ENCODE data around the gene SPPL3.

The SPPL3 gene

GRCh38 chr12:120791669-120792176, 112.4 kb downstream of the SPPL3 start:
- ChIA-PET POLR2A (ENCODE audit: low non-redundant PET) (no interaction called here), CTCF (no interaction called here)
- TF ChIP-seq CTCF (conservative IDR thresholded peaks at IDR 0.05; ENCODE audit: low read depth): no peak
- DNase-seq (ENCODE audit: low spot score): no peak
- H3K27ac ChIP-seq: no peak overlapping the region

GRCh38 chr12:120790114-120790513, 114.0 kb downstream of the SPPL3 start:
- DNase-seq (ENCODE audit: low spot score): no peak
- ChIA-PET CTCF (no interaction called here), POLR2A (ENCODE audit: low non-redundant PET) (no interaction called here)
- TF ChIP-seq CTCF (conservative IDR thresholded peaks at IDR 0.05; ENCODE audit: low read depth): no peak
- H3K27ac ChIP-seq: no peak overlapping the region

- DNase-seq (ENCODE audit: low spot score): no peak
- ChIA-PET POLR2A (ENCODE audit: low non-redundant PET) (no interaction called here), CTCF (no interaction called here)
- no peak overlapping the region for H3K27ac ChIP-seq
- no peak for TF ChIP-seq CTCF (conservative IDR thresholded peaks at IDR 0.05; ENCODE audit: low read depth)
Observed at GRCh38 chr12:120787889-120788288, 116.3 kb downstream of the SPPL3 start.

GRCh38 chr12:120784804-120785203, 119.4 kb downstream of the SPPL3 start:
- no peak for DNase-seq (ENCODE audit: low spot score)
- TF ChIP-seq CTCF (conservative IDR thresholded peaks at IDR 0.05; ENCODE audit: low read depth): no peak
- ChIA-PET POLR2A (ENCODE audit: low non-redundant PET) (no interaction called here), CTCF (interaction anchor here (0.6 kb wide), 1 partner anchor 9 kb away, joined by 3 read pairs; no protein-coding TSS in a partner anchor)
- no peak overlapping the region for H3K27ac ChIP-seq

GRCh38 chr12:120783197-120783596, 121.0 kb downstream of the SPPL3 start:
- peak; percentile 54 for DNase-seq (ENCODE audit: low spot score)
- ChIA-PET POLR2A (ENCODE audit: low non-redundant PET) (no interaction called here), CTCF (interaction anchor here (0.6 kb wide), 1 partner anchor 11 kb away, joined by 3 read pairs; no protein-coding TSS in a partner anchor)
- no peak for TF ChIP-seq CTCF (conservative IDR thresholded peaks at IDR 0.05; ENCODE audit: low read depth)
- no peak overlapping the region for H3K27ac ChIP-seq

- ChIA-PET POLR2A (ENCODE audit: low non-redundant PET) (no interaction called here), CTCF (interaction anchor here (0.7 kb wide), 1 partner anchor 9 kb away, joined by 3 read pairs; no protein-coding TSS in a partner anchor)
Observed at GRCh38 chr12:120775862-120776552, 128.2 kb downstream of the SPPL3 start.

More at GRCh38 chr12:120775862-120776552, 128.2 kb downstream of the SPPL3 start:
- TF ChIP-seq CTCF (conservative IDR thresholded peaks at IDR 0.05; ENCODE audit: low read depth): no peak
- DNase-seq (ENCODE audit: low spot score): no peak
- H3K27ac ChIP-seq: no peak overlapping the region

All from RWPE1 (cell line).